ENCODE measurements around the gene ZNF549. TPM values are rescaled to one million over a fixed set of nuclear protein-coding genes. Genes with fewer than 3 reads are reported as not detected.

Gene ZNF549
- polyA plus RNA-seq, 1 experiment: 2.5 TPM

GRCh38 chr19:57546513-57546912 is 19.4 kb downstream of the ZNF549 start:
- Histone ChIP-seq H3K4me3 (ENCODE audit: low read depth, low read length) (no peak overlapping the region), H3K36me3 (ENCODE audit: control insufficient read depth, insufficient read depth, low read length) (peaks cover 29% of the 10 kb centered on the region), H3K27me3 (ENCODE audit: control insufficient read depth, insufficient read depth, low read length) (no peaks in the 10 kb centered on the region; the same call in 1 of the 2 replicates)
- no peak for TF ChIP-seq CTCF (IDR thresholded peaks at IDR 0.05; ENCODE audit: insufficient read depth, low read depth, low read length)
- POLR2A ChIA-PET: no interaction called here
- DNase-seq (ENCODE audit: low read depth): no peak
- CTCF ChIA-PET: no interaction called here

DNA sequence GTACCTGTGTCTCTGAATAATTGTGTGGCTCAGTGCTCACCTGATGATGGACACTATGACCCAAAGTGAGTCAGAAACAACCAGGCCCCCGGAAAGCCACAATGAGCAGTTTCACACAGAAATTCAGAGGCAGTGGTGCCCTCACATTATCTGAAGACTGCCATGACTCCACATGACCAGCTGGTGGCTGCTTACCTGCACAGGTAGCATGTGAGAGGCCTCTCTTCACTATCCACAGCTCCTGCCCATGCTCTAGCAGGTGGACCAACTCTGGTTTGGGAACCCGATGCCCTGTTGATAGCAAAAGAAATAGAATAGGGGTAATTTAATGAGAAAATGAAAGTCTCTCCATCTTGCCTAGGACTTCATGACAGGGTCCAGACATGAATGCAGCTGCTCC is 25.3 kb downstream of the ZNF549 start:
- no peak for DNase-seq (ENCODE audit: low read depth)
- TF ChIP-seq CTCF (IDR thresholded peaks at IDR 0.05; ENCODE audit: insufficient read depth, low read depth, low read length): no peak
- H3K4me3 ChIP-seq (ENCODE audit: low read depth, low read length): no peak overlapping the region
- POLR2A ChIA-PET: no interaction called here
- peaks cover 37% of the 10 kb centered on the region for H3K36me3 ChIP-seq (ENCODE audit: control insufficient read depth, insufficient read depth, low read length)
- H3K27me3 ChIP-seq (ENCODE audit: control insufficient read depth, insufficient read depth, low read length): no peaks in the 10 kb centered on the region
- CTCF ChIA-PET: no interaction called here

- no peak for DNase-seq (ENCODE audit: low read depth)
- Histone ChIP-seq H3K27me3 (ENCODE audit: control insufficient read depth, insufficient read depth, low read length) (no peaks in the 10 kb centered on the region), H3K36me3 (ENCODE audit: control insufficient read depth, insufficient read depth, low read length) (peaks cover 15% of the 10 kb centered on the region), H3K4me3 (ENCODE audit: low read depth, low read length) (no peak overlapping the region)
- TF ChIP-seq CTCF (IDR thresholded peaks at IDR 0.05; ENCODE audit: insufficient read depth, low read depth, low read length): no peak
- CTCF ChIA-PET: interaction anchor here (1.0 kb wide), 1 partner anchor 598 kb away, joined by 6 read pairs; no protein-coding TSS in a partner anchor
- POLR2A ChIA-PET: no interaction called here
Observed at GRCh38 chr19:57557659-57558058, 30.5 kb downstream of the ZNF549 start.

GRCh38 chr19:57558525-57558924 is 31.4 kb downstream of the ZNF549 start:
- POLR2A ChIA-PET: no interaction called here
- no peak for DNase-seq (ENCODE audit: low read depth)
- Histone ChIP-seq H3K36me3 (ENCODE audit: control insufficient read depth, insufficient read depth, low read length) (peaks cover 14% of the 10 kb centered on the region), H3K27me3 (ENCODE audit: control insufficient read depth, insufficient read depth, low read length) (no peaks in the 10 kb centered on the region), H3K4me3 (ENCODE audit: low read depth, low read length) (peak overlapping the region; percentile 84)
- CTCF ChIA-PET: interaction anchor here (1.0 to 1.1 kb wide), 2 partner anchors 22 to 597 kb away, joined by 5 to 6 read pairs; no protein-coding TSS in a partner anchor
- peak; percentile 23; the same call in 1 of the 2 replicates for TF ChIP-seq CTCF (IDR thresholded peaks at IDR 0.05; ENCODE audit: insufficient read depth, low read depth, low read length)

DNA sequence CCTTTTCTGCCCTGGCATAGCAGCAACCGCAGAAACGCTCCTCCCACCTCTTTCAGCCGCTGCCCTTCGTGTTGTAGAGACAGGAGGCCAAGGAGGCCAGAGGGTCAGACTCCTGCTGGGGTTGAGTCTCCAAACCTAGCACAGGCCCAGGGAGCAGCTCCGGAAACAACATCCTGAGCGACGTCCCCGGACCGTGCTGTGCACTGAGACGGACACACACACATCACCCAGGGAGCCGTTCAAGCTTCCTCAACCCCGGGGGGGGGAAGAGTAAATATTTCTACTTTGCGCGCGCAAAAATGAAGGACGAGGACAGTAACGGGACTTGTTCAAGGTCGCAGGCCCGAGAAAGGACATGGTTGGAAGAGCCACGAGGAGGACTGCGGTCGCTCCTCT is 31.9 kb downstream of the ZNF549 start:
- DNase-seq (ENCODE audit: low read depth): no peak
- H3K4me3 ChIP-seq (ENCODE audit: low read depth, low read length): peak overlapping the region; percentile 84
- CTCF ChIA-PET: interaction anchor here (0.7 to 1.1 kb wide), 2 partner anchors 13 to 22 kb away, joined by 3 to 5 read pairs; no protein-coding TSS in a partner anchor
- peaks cover 14% of the 10 kb centered on the region for H3K36me3 ChIP-seq (ENCODE audit: control insufficient read depth, insufficient read depth, low read length)
- H3K27me3 ChIP-seq (ENCODE audit: control insufficient read depth, insufficient read depth, low read length): no peaks in the 10 kb centered on the region
- TF ChIP-seq CTCF (IDR thresholded peaks at IDR 0.05; ENCODE audit: insufficient read depth, low read depth, low read length): no peak
- POLR2A ChIA-PET: no interaction called here
